ENCODE measurements around the gene ZNF451. TPM values are rescaled to one million over a fixed set of nuclear protein-coding genes. Genes with fewer than 3 reads are reported as not detected.

The ZNF451 gene
- total and polyA plus RNA-seq, 4 donors: 5.5 to 108 (median 33.8) TPM

- H3K4me3 ChIP-seq (ENCODE audit: low read depth in 1 of 3, low read length in 3 of 3): no peak overlapping the region
- no peaks in the 10 kb centered on the region for H3K9me3 ChIP-seq (ENCODE audit: control insufficient read depth in 4 of 4, low read length in 3 of 4)
- no peak overlapping the region for H3K9ac ChIP-seq (ENCODE audit: low read depth in 1 of 2, low read length in 2 of 2)
- WGBS: 95% methylated on average over 5 of the region's 5 CpGs
- H3K27ac ChIP-seq (ENCODE audit: low read depth in 1 of 2, low read length in 2 of 2): no peak overlapping the region
- TF ChIP-seq YY1 (IDR thresholded peaks at IDR 0.05): no peak
- TF ChIP-seq HNF4A (conservative IDR thresholded peaks at IDR 0.05): no peak
- TF ChIP-seq FOXA2 (IDR thresholded peaks at IDR 0.05): no peak
- no peak for TF ChIP-seq FOXA1 (IDR thresholded peaks at IDR 0.05)
- no peak for TF ChIP-seq NR2F2 (IDR thresholded peaks at IDR 0.05)
- TF ChIP-seq JUND (IDR thresholded peaks at IDR 0.05): no peak
- TF ChIP-seq ATF3 (IDR thresholded peaks at IDR 0.05): no peak
- TF ChIP-seq, protein P1, sequence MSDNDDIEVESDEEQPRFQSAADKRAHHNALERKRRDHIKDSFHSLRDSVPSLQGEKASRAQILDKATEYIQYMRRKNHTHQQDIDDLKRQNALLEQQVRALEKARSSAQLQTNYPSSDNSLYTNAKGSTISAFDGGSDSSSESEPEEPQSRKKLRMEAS (IDR thresholded peaks at IDR 0.05): no peak
- no peak for TF ChIP-seq EGR1 (IDR thresholded peaks at IDR 0.05; ENCODE audit: low read depth in 2 of 2)
- TF ChIP-seq GABPA (IDR thresholded peaks at IDR 0.05 in 1 of 2, conservative IDR thresholded peaks at IDR 0.05 in 1 of 2): no peak
- no peak for TF ChIP-seq HNF4G (IDR thresholded peaks at IDR 0.05)
- no peak for TF ChIP-seq RXRA (IDR thresholded peaks at IDR 0.05)
- DNase-seq (ENCODE audit: low spot score): no peak
- H3K27me3 ChIP-seq (ENCODE audit: control insufficient read depth in 4 of 4, insufficient read depth in 4 of 4, low read length in 3 of 4): no peaks in the 10 kb centered on the region
- peaks cover 0 to 8% (median 1%) of the 10 kb centered on the region in 4 donors for H3K4me1 ChIP-seq (ENCODE audit: control insufficient read depth in 4 of 4, insufficient read depth in 4 of 4, low read length in 3 of 4)
- peaks cover 2 to 13% (median 11%) of the 10 kb centered on the region in 4 donors for H3K36me3 ChIP-seq (ENCODE audit: control insufficient read depth in 4 of 4, insufficient read depth in 3 of 4, low read depth in 1 of 4, low read length in 3 of 4)
Observed at GRCh38 chr6:57048577-57048976, 41.4 kb upstream of the ZNF451 start.

DNA sequence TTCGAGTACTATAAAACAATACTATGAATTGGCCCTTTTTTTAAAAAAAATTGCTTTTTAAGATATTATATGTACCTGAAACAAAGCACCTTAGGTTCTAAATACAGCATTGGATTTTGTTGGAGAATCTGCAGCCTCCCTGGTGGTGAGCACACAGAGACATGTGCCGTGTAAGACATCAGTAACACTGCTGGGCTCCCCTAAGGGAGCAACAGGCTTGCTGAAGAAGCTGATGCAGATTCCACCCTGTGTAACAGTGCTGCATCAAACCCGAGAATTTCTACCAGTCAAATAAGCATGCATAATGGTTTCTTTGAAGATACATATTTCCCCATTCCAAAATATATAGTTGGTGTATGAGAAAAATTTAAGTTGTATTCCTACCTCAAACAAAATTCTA lies 26.1 kb upstream of the ZNF451 start:
- 93% methylated on average over 3 of the region's 3 CpGs for WGBS
- no peaks in the 10 kb centered on the region for H3K9me3 ChIP-seq (ENCODE audit: control insufficient read depth in 4 of 4, low read length in 3 of 4)
- H3K27ac ChIP-seq (ENCODE audit: low read depth in 1 of 2, low read length in 2 of 2): no peak overlapping the region
- H3K36me3 ChIP-seq (ENCODE audit: control insufficient read depth in 4 of 4, insufficient read depth in 3 of 4, low read depth in 1 of 4, low read length in 3 of 4): peaks cover 0 to 12% (median 4%) of the 10 kb centered on the region in 4 donors
- H3K4me1 ChIP-seq (ENCODE audit: control insufficient read depth in 4 of 4, insufficient read depth in 4 of 4, low read length in 3 of 4): no peaks in the 10 kb centered on the region
- no peak for DNase-seq (ENCODE audit: low spot score)
- H3K27me3 ChIP-seq (ENCODE audit: control insufficient read depth in 4 of 4, insufficient read depth in 4 of 4, low read length in 3 of 4): no peaks in the 10 kb centered on the region
- no peak overlapping the region for H3K9ac ChIP-seq (ENCODE audit: low read depth in 1 of 2, low read length in 2 of 2)
- TF ChIP-seq GABPA (IDR thresholded peaks at IDR 0.05 in 1 of 2, conservative IDR thresholded peaks at IDR 0.05 in 1 of 2) (no peak), CTCF (IDR thresholded peaks at IDR 0.05; ENCODE audit: low read depth, low read length, missing input control) (no peak), REST (IDR thresholded peaks at IDR 0.05) (no peak), EGR1 (IDR thresholded peaks at IDR 0.05; ENCODE audit: low read depth in 2 of 2) (no peak), SP1 (IDR thresholded peaks at IDR 0.05) (no peak)
- TF ChIP-seq, protein P1 (IDR thresholded peaks at IDR 0.05): no peak
- no peak overlapping the region for H3K4me3 ChIP-seq (ENCODE audit: low read depth in 1 of 3, low read length in 3 of 3)
